Choroid plexus epithelial cell (primary cell): ENCODE results near the gene GRM4.

ENCODE experiments used
- DNase-seq: peaks from one replicate; pipeline ENCODE4 v3.0.0-alpha.2; 2010; ENCODE audit warnings: low read depth
- H3K4me3 ChIP-seq: 2 replicates; pipeline ENCODE4 v1.5.1; 2011; ENCODE audit warnings: low read depth, mild to moderate bottlenecking, control low read depth, low read length, moderate library complexity
- TF ChIP-seq, protein P1 (sequence below): conservative IDR thresholded peaks from 2 replicates; pipeline ENCODE4 v1.5.1; 2011; ENCODE audit warnings: low read depth, mild to moderate bottlenecking, control low read depth, inconsistent platforms, low read length, moderate library complexity

GRM4 gene

GRCh38 chr6:34110610-34111009 lies 35.3 kb downstream of the GRM4 start:
- TF ChIP-seq, protein P1, sequence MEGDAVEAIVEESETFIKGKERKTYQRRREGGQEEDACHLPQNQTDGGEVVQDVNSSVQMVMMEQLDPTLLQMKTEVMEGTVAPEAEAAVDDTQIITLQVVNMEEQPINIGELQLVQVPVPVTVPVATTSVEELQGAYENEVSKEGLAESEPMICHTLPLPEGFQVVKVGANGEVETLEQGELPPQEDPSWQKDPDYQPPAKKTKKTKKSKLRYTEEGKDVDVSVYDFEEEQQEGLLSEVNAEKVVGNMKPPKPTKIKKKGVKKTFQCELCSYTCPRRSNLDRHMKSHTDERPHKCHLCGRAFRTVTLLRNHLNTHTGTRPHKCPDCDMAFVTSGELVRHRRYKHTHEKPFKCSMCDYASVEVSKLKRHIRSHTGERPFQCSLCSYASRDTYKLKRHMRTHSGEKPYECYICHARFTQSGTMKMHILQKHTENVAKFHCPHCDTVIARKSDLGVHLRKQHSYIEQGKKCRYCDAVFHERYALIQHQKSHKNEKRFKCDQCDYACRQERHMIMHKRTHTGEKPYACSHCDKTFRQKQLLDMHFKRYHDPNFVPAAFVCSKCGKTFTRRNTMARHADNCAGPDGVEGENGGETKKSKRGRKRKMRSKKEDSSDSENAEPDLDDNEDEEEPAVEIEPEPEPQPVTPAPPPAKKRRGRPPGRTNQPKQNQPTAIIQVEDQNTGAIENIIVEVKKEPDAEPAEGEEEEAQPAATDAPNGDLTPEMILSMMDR: no peak
- no peak overlapping the region for H3K4me3 ChIP-seq
- DNase-seq: no peak

GRCh38 chr6:34108176-34108575 lies 37.7 kb downstream of the GRM4 start:
- H3K4me3 ChIP-seq: no peak overlapping the region
- no peak for DNase-seq
- TF ChIP-seq, protein P1: no peak

GRCh38 chr6:34106900-34107299 lies 39.0 kb downstream of the GRM4 start:
- TF ChIP-seq, protein P1: no peak
- no peak overlapping the region for H3K4me3 ChIP-seq
- no peak for DNase-seq

- TF ChIP-seq, protein P1: no peak
- H3K4me3 ChIP-seq: no peak overlapping the region
- DNase-seq: no peak
These were observed 39.5 kb downstream of the GRM4 start for GRCh38 chr6:34106421-34106820.

DNA sequence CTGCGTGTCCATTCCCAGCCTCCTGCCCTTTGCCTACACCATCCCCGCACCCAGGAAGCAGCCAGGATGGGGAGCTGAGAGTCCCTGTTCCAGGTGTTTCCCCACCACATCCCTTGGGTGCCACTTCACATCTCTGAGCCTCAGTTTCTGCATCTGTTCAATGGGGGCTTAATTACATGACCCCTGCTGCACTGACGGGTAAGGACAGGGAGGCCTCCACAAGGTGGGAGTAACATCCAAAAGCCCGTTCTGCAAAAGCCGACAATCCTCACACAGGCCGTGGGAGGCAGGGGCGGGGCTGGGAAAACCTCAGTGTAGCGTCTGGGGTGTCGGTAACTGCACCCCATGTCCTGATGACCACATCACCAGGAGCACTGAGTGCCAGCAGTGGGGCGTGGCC lies 41.3 kb downstream of the GRM4 start:
- DNase-seq: no peak
- no peak overlapping the region for H3K4me3 ChIP-seq
- TF ChIP-seq, protein P1: no peak

DNA sequence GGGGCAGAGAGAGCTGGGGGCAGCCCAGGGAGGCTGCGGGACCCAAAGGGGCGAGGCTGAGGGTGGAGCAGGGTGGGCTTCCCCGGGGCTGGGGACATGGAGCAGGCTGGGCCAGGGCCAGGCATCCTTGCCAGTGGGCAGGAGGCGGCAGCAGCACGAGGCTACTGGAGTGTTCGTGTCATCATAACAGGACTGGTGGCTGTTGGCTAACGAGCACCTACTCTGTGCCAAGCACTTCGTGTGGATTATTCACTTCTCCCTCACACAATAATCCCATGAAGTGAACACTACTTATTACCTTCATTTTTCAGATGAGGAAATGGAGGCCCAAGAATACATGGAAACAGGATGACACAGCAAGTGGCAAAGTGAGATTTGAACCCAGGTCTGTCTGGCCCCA lies 41.7 kb downstream of the GRM4 start:
- H3K4me3 ChIP-seq: no peak overlapping the region
- DNase-seq: no peak
- TF ChIP-seq, protein P1: no peak

- H3K4me3 ChIP-seq: no peak overlapping the region
- no peak for DNase-seq
- TF ChIP-seq, protein P1: no peak
These were observed 42.6 kb downstream of the GRM4 start for GRCh38 chr6:34103321-34103720.
